OCI-M1 (cell line): ENCODE measurements around the gene KRTAP5-7.
A peak's percentile ranks its signal among the peaks of the same experiment; 100 is the strongest.
"Not testable (repeated sequence)": the region's sequence is repeated elsewhere in the genome, so short reads cannot be mapped to it uniquely, and the experiment has no call there.

Source experiments
- DNase-seq: peaks from one replicate; lab custom pipeline; 2025; lab: John Stamatoyannopoulos, UW

KRTAP5-7 gene

DNA sequence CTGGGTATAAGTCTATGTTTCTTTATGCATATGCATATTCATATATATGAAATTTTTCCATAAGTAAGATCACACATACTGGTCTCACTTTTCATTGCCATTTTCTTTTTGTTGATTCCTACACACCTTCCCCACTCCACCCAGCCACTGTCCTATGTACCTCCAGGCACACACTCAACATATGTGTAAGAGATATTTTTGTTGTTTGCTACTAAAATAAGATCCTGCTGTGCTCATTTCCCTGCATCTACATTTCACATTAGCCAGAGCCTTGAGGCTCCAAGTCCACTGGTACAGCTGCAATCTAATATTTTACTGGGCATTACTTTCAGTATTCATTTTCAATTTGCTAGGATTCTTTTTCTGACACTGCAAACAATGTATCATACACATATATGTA, 30.2 kb downstream of the KRTAP5-7 start:
- no peak for DNase-seq

DNA sequence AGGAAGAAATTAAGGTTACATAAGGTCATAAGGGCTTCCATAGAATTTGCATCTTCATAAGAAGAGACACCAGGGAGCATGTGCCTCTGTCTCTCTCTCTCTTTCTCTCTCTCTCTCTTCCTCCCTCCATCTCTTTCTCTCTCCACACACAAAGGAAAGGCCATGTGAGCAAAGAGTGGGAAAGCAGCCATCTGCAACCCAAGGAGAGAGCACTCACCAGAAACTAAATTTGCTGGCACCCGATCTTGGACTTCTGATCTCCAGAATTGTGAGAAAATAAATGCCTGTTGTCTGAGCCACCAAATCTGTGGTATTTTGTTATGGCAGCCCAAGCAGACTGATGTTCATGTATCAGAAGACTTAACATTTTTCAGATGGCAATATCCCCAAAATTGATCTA, 31.9 kb downstream of the KRTAP5-7 start:
- DNase-seq: no peak

DNA sequence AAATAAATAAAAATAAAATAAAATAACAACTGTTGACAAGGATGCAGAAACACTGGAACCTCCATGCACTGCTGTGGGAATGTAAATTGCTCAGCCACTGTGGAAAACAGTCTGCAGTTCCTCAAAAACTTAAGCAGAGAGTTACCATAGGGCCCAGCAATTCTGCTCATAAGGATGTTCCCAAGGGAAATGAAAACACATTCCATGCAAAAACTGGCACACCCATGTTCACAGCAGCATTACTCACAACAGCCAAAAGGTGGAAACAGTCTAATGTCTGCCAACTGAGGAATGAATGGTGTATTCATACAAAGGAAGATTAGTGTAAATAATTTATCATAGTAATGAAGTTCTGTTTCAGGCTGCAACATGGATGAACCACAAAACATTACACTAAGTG, 35.1 kb downstream of the KRTAP5-7 start:
- no peak for DNase-seq

DNA sequence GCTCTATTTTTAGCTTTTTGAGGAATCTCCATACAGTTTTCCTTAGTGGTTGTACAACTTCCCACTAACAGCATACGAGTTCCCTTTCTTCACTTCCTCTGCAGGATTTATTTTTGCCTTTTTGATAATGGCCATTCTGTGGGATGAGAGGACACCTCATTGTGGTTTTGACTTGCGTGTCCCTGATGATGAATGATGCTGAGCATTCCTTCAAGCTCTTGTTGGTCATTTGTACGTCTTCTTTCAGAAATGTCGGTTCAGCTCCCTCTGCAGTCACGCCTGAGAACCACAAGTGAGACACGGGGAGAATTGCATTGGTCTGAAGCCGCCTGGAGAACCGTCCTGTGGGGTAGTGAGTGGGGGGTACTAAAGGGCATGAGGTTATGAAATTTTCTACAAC, 36.3 kb downstream of the KRTAP5-7 start:
- peak; percentile 95 for DNase-seq

DNA sequence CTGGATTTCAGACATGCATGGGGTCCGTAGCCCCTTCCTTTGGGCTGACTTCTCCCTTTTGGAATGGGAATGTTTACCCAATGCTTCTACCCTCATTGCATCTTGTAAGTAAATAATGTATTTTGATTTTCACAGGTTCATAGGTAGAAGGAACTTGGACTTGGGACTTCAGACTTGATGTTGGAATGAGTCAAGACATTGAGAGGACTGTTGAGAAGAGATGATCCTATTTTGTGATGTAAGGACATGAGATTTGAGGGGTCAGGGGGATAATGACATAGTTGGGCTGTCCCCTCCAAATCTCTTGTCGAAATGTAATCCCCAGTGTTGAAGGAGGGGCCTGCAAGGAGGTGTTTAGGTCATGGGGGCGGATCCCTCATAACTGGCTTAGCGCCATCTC, 37.4 kb downstream of the KRTAP5-7 start:
- DNase-seq: no peak

DNA sequence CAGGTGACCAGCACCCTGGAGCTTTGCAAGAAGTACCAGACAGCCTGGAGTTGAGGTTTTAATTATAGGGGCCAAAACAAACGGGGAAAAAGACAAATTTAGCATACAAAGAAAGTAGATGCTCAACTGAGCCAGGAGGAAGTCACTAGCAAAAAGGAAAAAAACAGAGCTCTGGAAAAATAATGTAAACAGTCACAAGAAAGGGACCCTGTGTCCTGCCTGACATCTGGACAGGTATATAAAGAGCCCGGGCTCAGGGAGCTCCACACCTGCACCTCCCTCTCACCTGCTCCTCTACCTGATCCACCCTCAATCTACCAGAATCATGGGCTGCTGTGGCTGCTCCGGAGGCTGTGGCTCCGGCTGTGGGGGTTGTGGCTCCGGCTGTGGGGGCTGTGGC, 38.2 kb downstream of the KRTAP5-7 start, which contains the start of gene KRTAP5-10:
Gene KRTAP5-10, plus strand, starts transcription at position 301 of the 400 bp plus-strand sequence. Its CDS starts 25 bp downstream, at position 326.
- DNase-seq: no peak

DNA sequence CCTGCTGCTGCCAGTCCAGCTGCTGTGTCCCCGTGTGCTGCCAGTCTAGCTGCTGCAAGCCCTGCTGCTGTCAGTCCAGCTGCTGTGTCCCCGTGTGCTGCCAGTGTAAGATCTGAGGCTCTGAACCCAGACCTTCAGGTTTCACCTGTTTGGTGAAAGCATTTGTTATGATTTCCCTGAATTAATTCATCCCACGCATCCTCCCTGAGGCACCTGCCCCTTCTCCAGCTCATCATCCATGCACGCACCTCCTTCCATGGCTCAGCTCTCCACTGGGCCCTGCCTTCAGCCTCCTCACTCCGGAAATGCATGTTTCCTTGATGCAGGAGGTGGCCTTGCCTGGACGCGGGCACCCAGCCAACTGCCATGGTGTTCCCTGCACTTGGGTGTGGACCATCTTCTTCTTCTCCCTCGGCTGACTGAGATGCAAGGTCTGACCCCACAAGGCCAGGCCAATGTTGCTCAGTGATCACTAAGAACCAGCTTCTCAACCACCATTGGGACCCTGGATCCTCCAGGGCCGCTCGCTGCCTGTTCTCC, 39.1 kb downstream of the KRTAP5-7 start:
- no peak for DNase-seq

DNA sequence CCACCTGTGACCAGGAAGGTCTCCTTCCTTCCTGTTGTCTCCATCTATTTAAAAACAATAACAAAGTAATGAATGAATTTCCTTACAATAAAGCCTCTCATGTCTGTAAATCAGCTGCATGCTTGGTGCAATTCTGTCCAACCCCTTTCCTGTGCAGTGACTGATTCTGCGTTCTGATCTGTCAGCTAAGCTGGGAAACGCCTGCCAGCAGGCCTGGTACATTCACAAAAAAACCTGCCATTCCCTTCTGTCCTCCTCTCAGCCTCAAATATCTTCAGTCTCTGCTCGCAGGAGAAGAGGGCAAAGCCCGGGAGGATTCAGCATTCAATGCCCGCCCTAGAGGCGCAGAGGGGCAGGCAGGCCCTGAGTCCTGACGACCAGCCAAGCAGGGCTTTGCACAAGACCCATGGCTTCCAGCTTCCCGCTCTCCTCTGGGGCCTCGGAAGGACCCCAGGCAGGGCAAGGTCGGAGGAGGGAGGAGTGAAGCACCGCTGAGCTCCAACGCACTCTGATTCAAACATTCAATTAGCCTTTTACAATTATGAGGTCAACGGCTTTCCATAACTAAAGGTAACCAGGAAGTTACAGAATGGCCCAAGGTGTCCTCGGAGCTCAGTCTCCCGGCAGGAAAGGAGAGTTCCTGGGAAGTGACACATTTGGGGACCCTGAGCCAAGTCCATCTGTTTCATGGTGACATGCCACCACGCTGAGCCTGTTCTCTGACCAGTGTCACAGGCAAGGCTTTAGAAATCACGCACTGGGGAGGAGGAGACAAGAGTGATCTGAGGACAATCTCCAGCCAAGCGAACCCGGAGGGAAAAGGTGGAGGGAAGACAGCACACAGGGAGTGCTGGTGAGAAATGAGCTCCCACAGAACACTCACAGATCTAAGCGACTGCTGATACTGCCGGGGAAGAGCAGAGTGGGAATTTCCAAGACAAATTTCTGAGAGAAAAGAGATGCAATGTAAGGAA, 39.8 kb downstream of the KRTAP5-7 start:
- DNase-seq: not testable (repeated sequence)

DNA sequence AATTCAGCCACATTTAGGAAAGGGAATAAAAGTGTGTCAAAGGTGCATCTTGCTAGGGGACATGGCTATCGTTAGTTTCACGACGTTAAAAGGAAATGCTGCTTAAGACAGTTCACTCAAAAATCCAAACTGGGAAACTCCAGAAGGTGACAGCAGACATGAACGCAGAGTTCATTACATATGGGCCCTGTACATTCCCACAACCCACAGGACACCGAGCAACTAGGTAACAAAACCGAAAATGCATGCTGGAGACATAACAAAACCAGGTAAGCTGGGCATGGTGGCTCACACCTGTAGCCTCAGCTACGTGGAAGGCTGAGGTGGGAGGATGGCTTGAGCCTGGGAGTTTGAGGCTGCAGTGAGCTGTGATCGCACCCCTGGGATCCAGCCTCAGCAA, 40.6 kb downstream of the KRTAP5-7 start:
- not testable (repeated sequence) for DNase-seq

DNA sequence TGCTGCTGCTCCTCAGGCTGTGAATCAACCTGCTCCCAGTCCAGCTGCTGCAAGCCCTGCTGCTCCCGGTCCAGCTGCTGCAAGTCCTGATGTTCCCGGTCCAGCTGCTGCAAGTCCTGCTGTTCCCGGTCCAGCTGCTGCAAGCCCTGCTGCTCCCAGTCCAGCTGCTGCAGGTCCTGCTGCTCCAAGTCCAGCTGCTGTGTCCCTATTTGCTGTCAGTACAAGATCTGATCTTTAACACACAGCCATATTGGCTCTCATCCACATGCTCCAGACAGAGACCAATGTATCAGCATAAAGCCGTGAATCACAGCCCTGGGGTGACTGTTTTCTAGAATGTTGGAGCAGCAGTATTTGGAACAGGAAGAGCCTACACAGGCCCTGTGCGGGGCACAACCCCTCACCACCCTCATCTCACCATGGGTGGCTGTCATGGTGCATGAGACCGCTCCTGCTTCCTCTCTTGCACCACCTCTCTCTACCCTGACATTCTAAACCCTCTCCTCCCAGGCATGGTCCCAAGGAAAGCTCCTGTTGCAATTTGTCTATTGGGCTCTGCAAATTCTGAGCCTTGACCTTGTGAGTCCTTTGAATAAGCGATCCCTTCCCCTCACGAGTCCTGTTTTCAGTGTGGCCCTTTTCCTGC, 41.8 kb downstream of the KRTAP5-7 start:
- no peak for DNase-seq

DNA sequence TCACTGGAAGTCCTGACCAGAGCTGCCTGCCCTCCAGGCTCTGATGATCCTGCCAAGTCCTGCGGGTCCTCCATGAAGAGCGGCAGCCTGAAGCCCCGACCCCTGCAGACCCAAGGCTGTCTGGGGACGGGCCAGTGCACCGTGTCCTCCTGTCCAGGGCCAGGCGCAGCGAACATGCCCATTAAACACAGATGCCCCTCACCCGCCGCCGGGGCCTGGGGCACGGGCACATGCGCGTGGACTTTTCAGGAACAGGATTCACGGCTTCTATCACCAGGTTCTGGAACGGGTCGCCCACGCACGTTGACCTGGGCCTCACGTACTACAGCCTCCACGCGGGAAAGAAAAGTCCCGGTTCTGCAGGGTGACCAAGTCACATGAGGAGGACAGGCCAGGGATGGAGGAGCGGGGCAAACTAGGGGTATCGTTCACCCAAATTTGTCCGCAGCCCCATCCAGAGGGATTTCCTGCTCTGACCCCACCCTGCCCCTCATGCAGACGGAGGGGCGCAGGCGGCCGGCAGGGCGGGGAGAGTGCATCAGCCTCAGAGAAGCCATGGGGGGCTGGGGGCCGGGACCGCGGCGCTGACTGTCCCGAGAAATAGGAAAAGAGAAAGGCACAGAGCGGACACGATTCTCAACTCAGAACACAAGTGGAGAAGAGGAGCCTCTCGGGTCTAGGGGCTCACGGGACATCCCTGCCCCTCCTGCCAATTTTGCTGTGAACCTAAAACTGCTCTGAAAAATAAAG, 44.2 kb downstream of the KRTAP5-7 start:
- DNase-seq: not testable (repeated sequence)

DNA sequence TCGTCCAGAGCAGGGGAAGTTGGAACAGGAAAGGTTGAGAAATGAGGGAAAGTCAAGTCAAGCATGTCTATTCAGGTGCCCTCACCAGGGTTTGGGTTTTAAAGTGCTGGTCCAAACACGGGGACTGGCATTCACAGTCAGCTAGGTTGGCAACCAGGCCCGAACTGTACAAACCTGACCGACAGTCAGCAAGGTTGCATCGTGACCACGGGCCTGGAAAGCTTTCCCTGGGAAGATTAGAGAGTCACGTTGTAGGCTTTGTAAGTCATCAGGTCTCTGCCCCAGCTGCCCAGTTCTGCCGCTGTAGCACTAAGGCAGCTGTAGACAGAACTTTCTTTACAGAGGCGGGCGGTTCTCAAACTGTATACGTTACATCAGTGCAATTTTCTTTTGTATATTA, 45.7 kb downstream of the KRTAP5-7 start:
- no peak for DNase-seq

DNA sequence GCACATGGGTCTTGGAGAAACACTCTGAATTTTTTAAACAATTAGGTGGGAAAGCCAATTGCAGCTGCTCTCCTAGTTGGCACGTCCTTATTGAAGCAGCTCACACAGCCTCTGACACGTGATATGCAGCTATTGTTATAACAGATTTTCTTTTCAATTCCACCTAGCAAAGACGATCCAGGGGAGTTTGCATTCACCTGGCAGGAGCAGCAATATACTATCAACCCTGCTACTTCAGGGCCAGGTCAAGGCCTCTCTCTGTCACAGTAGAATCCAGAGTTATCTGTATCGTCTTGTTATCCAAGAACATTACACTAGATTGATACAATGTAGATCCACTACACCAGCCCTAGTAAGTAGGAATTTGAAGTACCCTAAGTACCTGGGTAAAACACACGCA, 47.4 kb downstream of the KRTAP5-7 start:
- no peak for DNase-seq

DNA sequence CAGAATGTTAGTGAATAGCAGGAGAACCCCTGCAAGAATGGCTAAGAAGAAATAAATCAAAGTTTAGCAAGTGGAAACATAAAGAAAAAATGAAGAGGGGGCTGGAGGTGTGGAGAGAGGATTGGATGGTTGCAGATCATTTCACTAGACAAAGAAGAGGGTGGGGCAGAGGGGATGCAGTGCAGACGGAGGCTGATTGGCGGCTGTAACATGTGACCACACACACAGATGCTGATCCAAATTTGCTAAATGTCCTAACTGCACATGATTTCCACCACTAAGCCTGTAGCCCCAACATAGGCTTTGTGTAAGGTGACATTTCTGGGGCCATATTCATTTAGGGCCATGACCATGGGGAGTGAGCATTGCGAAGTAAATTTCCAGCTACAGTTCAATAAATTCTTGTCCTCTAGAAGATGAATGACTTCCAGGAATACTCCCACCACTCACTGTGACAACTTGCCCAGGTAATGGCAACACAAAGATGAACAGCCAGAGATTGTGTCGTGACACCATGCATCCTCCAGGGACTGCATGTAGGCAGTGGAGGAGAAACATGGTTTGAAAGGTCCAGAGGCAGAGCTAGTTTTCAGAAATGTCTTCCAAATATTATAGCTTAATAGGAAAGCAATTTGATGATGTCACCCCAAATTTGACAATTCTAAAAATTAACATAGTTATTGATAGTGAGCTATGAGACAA, 48.8 kb downstream of the KRTAP5-7 start:
- DNase-seq: no peak

DNA sequence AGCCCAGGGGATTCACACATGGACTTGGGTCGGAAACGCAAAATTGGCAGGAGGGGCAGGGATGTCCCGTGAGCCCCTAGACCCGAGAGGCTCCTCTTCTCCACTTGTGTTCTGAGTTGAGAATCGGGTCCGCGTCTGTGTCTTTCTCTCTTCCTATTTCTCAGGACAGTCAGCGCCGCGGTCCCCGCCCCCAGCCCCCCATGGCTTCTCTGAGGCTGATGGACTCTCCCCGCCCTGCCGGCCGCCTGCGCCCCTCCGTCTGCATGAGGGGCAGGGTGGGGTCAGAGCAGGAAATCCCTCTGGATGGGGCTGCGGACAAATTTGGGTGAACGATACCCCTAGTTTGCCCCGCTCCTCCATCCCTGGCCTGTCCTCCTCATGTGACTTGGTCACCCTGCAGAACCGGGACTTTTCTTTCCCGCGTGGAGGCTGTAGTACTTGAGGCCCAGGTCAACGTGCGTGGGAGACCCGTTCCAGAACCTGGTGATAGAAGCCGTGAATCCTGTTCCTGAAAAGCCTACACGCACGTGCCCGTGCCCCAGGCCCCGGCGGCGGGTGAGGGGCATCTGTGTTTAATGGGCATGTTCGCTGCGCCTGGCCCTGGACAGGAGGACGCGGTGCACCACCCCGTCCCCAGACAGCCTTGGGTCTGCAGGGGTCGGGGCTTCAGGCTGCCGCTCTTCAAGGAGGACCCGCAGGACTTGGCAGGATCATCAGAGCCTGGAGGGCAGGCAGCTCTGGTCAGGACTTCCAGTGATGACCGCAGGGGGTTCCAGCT, 49.8 kb downstream of the KRTAP5-7 start:
- not testable (repeated sequence) for DNase-seq

DNA sequence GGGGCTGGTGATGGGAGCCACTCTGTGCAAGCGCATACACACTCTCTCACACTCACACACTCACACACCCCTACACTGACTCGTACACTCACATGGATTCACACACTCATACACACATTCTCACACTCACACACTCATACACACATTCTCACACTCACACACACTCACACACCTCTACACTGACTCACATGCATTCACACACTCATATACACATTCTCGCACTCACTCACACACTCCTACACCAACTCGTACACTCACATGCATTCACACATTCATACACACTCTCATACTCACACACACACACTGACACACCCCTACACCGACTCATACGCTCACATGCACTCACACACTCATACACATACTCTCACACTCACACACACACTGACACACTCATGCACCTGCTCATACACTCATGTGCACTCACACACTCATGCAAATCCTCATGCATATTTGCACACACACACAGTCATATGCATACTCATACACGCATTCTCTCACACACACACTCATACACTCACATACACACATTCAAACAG, 50.5 kb downstream of the KRTAP5-7 start:
- DNase-seq: no peak
